Sigmoid colon (tissue), 7 donors: ENCODE measurements around the gene INTS4. TPM values are rescaled to one million over a fixed set of nuclear protein-coding genes. Genes with fewer than 3 reads are reported as not detected.

Experiments used
- DNase-seq: peaks from one replicate; pipeline ENCODE4 v3.0.0-alpha.2; 2019
- H3K27ac ChIP-seq, 4 donors: fragments of 200-600 bp; sonication (generic); one replicate each; pipeline ENCODE4 v1.5.1; 2016 to 2019; ENCODE audit warnings: mild to moderate bottlenecking in 1 of 4
- H3K27me3 ChIP-seq, 3 donors: fragments of 200-600 bp; sonication (generic); one replicate each; pipeline ENCODE4 v1.5.1; 2019; ENCODE audit warnings: mild to moderate bottlenecking in 1 of 3
- H3K36me3 ChIP-seq, 4 donors: fragments of 200-600 bp; sonication (generic); one replicate each; pipeline ENCODE4 v1.5.1; 2016 to 2019
- H3K4me1 ChIP-seq, 4 donors: fragments of 200-600 bp; sonication (generic); one replicate each; pipeline ENCODE4 v1.5.1; 2017 to 2019
- H3K4me3 ChIP-seq, 4 donors: fragments of 200-600 bp; sonication (generic); one replicate each; pipeline ENCODE4 v1.5.1; 2017 to 2019; ENCODE audit warnings: mild to moderate bottlenecking in 2 of 4, moderate library complexity in 1 of 4
- H3K9me3 ChIP-seq, 4 donors: fragments of 200-600 bp in 3 of 4; sonication (generic) in 3 of 4; one replicate each; pipeline versions ENCODE4 v1.5.1 to v1.6.1; 2013 to 2019
- EP300 ChIP-seq, 4 donors: sonication (generic); formaldehyde crosslinking; IDR thresholded peaks; one replicate each; pipeline ENCODE4 v1.6.1; 2017; ENCODE audit warnings: antibody characterized with exemption in 4 of 4
- POLR2A ChIP-seq, 2 donors: fragments of 450-650 bp; IDR thresholded peaks; one replicate each; pipeline ENCODE4 v1.6.1; 2016; ENCODE audit warnings: antibody characterized with exemption in 2 of 2, mild to moderate bottlenecking in 2 of 2, moderate library complexity in 2 of 2
- POLR2AphosphoS5 ChIP-seq, 4 donors: sonication (generic); formaldehyde crosslinking; IDR thresholded peaks; one replicate each; pipeline ENCODE4 v1.6.1; 2017; ENCODE audit warnings: antibody characterized with exemption in 4 of 4
- WGBS, 2 donors: extraction: QIAGEN DNeasy Blood & Tissue Kit; methylation state at CpG; one replicate each; pipeline ENCODE4 v1.1.7; 2013; 5-methylcytosine and 5-hydroxymethylcytosine counted together
- intact Hi-C: fragments of 100-400 bp; cut with DNase I; formaldehyde crosslinking; loops from one replicate; pipeline ENCODE4 v1.15.1; 2023
- polyA plus RNA-seq, 3 donors: library from polyadenylated mRNA; stranded (reverse); fragments of 200-250 nt; gene quantifications; one replicate each; pipeline ENCODE4 v1.2.3, GENCODE V29; 2013
- total RNA-seq, 4 donors: library from RNA; depleted of rRNA; stranded (reverse); fragments of >200 nt; gene quantifications; one replicate each; pipeline ENCODE4 v1.1.0, GENCODE V29; 2016
- TF ChIP-seq, protein P1 (sequence below), 4 experiments: fragments of 450-650 bp in 3 of 4; fragments of 200-600 bp in 1 of 4; IDR thresholded peaks; one replicate each; pipeline ENCODE4 v1.5.1; 2016 to 2019; ENCODE audit warnings: antibody characterized with exemption in 4 of 4, mild to moderate bottlenecking in 3 of 4, moderate library complexity in 2 of 4
- donor health status: healthy with polysubstance abuse.
- donor health status: Bipolar disorder and iron deficiency.
- donor health status: healthy.

INTS4 gene
- total and polyA plus RNA-seq, 7 donors = 11.1 to 32.1 (median 26.3) TPM

- Histone ChIP-seq H3K27ac (no peak overlapping the region), H3K4me1 (no peaks in the 10 kb centered on the region), H3K36me3 (no peaks in the 10 kb centered on the region), H3K9me3 (no peaks in the 10 kb centered on the region), H3K27me3 (no peaks in the 10 kb centered on the region), H3K4me3 (no peak overlapping the region)
- TF ChIP-seq POLR2A (IDR thresholded peaks at IDR 0.05) (no peak), POLR2AphosphoS5 (IDR thresholded peaks at IDR 0.05) (no peak), EP300 (IDR thresholded peaks at IDR 0.05) (no peak)
- TF ChIP-seq, protein P1, sequence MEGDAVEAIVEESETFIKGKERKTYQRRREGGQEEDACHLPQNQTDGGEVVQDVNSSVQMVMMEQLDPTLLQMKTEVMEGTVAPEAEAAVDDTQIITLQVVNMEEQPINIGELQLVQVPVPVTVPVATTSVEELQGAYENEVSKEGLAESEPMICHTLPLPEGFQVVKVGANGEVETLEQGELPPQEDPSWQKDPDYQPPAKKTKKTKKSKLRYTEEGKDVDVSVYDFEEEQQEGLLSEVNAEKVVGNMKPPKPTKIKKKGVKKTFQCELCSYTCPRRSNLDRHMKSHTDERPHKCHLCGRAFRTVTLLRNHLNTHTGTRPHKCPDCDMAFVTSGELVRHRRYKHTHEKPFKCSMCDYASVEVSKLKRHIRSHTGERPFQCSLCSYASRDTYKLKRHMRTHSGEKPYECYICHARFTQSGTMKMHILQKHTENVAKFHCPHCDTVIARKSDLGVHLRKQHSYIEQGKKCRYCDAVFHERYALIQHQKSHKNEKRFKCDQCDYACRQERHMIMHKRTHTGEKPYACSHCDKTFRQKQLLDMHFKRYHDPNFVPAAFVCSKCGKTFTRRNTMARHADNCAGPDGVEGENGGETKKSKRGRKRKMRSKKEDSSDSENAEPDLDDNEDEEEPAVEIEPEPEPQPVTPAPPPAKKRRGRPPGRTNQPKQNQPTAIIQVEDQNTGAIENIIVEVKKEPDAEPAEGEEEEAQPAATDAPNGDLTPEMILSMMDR (IDR thresholded peaks at IDR 0.05) = no peak
- 90 to 96% methylated on average over 2 of the region's 2 CpGs for WGBS, 2 donors
- no peak for DNase-seq
- intact Hi-C loops = no loop called here
Observed at GRCh38 chr11:78011301-78011700, 16.8 kb upstream of the INTS4 start.

- DNase-seq = no peak
- TF ChIP-seq EP300 (IDR thresholded peaks at IDR 0.05) (no peak), POLR2A (IDR thresholded peaks at IDR 0.05) (no peak), POLR2AphosphoS5 (IDR thresholded peaks at IDR 0.05) (no peak)
- TF ChIP-seq, protein P1 (IDR thresholded peaks at IDR 0.05) = no peak
- intact Hi-C loops = no loop called here
- WGBS, 2 donors = 93 to 94% methylated on average over 6 of the region's 6 CpGs
- no peaks in the 10 kb centered on the region for H3K9me3 ChIP-seq
- H3K27me3 ChIP-seq = no peaks in the 10 kb centered on the region
- H3K4me1 ChIP-seq = no peaks in the 10 kb centered on the region
- no peaks in the 10 kb centered on the region for H3K36me3 ChIP-seq
- no peak overlapping the region for H3K4me3 ChIP-seq
- H3K27ac ChIP-seq = no peak overlapping the region
Observed at GRCh38 chr11:78010755-78011154, 16.3 kb upstream of the INTS4 start.

DNA sequence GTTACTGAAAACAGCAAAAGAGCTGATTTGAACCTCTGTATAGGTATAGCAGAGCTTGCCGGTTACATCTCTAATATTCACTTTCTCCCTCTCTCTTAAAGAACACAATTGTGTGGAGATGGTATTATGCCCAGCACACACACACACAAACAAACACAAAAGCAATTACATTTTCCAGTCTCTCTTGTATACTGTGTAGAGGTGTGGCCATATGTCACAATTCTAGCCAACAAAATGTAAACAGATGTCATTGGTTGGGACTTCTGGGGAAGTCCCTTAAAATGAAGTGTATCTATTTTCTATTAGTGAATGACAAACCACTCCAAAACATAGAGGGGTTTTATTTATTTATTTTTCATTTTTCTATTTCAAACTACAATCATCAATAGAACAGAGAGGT lies 15.8 kb upstream of the INTS4 start:
- Histone ChIP-seq H3K27me3 (no peaks in the 10 kb centered on the region), H3K27ac (no peak overlapping the region), H3K4me1 (no peaks in the 10 kb centered on the region), H3K36me3 (no peaks in the 10 kb centered on the region), H3K4me3 (no peak overlapping the region), H3K9me3 (no peaks in the 10 kb centered on the region)
- DNase-seq = no peak
- intact Hi-C loops = no loop called here
- 96 to 100% methylated on average over 1 of the region's 1 CpG for WGBS, 2 donors
- TF ChIP-seq EP300 (IDR thresholded peaks at IDR 0.05) (no peak), POLR2A (IDR thresholded peaks at IDR 0.05) (no peak), POLR2AphosphoS5 (IDR thresholded peaks at IDR 0.05) (no peak)
- TF ChIP-seq, protein P1 (IDR thresholded peaks at IDR 0.05) = no peak

- DNase-seq = no peak
- no peaks in the 10 kb centered on the region for H3K27me3 ChIP-seq
- H3K4me1 ChIP-seq = no peaks in the 10 kb centered on the region
- intact Hi-C loops = no loop called here
- H3K36me3 ChIP-seq = no peaks in the 10 kb centered on the region
- 94 to 97% methylated on average over 2 of the region's 2 CpGs for WGBS, 2 donors
- TF ChIP-seq, protein P1 (IDR thresholded peaks at IDR 0.05) = no peak
- TF ChIP-seq POLR2A (IDR thresholded peaks at IDR 0.05) (no peak), POLR2AphosphoS5 (IDR thresholded peaks at IDR 0.05) (no peak), EP300 (IDR thresholded peaks at IDR 0.05) (no peak)
- H3K27ac ChIP-seq = no peak overlapping the region
- H3K9me3 ChIP-seq = no peaks in the 10 kb centered on the region
- H3K4me3 ChIP-seq = no peak overlapping the region
Observed at GRCh38 chr11:78009062-78009461, 14.6 kb upstream of the INTS4 start.

DNA sequence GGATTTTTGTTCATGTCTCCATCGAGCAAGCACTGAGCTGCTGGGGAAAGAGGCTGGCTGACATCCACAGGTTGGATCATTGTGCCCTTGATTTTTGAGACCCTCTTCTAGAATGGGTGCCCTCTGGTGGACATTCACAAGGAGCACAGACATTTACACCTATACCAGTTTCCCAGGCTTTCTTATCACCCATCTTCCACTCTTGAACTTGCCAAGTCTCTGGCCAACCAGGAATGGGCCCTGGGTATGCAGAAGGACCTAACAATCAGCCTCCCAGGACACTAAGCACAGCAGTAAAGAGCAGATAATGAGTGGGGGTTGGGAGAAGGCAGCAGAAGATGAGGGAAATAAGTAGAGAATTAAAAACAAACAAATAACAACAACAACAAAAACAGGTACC lies 5.7 kb upstream of the INTS4 start:
- WGBS, 2 donors = 3 to 7% methylated on average over 1 of the region's 1 CpG
- TF ChIP-seq, protein P1 (IDR thresholded peaks at IDR 0.05) = peak in 3 of 4 experiments; percentile 35 to 44 (median 40)
- no peak for TF ChIP-seq POLR2AphosphoS5 (IDR thresholded peaks at IDR 0.05)
- intact Hi-C loops = no loop called here
- H3K36me3 ChIP-seq = no peaks in the 10 kb centered on the region
- no peak overlapping the region for H3K4me3 ChIP-seq
- H3K27me3 ChIP-seq = no peaks in the 10 kb centered on the region
- H3K27ac ChIP-seq = no peak overlapping the region
- peaks cover 0 to 4% (median 3%) of the 10 kb centered on the region in 4 donors for H3K4me1 ChIP-seq
- H3K9me3 ChIP-seq = no peaks in the 10 kb centered on the region
- DNase-seq = no peak
